Measurements from ENCODE around the gene GRIA4. TPM values are rescaled to one million over a fixed set of nuclear protein-coding genes. Genes with fewer than 3 reads are reported as not detected.
A peak's percentile ranks its signal among the peaks of the same experiment; 100 is the strongest.

Gene GRIA4
- total RNA-seq, 1 donor from 2014 or later = 0.27 TPM

GRCh38 chr11:105574974-105575373, 34.9 kb upstream of the GRIA4 start:
- no peak overlapping the region for H3K4me2 ChIP-seq (ENCODE audit: low read length)
- no peaks in the 10 kb centered on the region for H4K20me1 ChIP-seq (ENCODE audit: insufficient read depth, low read length)
- no peak overlapping the region for H3K9ac ChIP-seq (ENCODE audit: low read length)
- no peak overlapping the region for H3K4me3 ChIP-seq (ENCODE audit: insufficient read depth, low read depth, low read length)
- H3K27ac ChIP-seq (ENCODE audit: low read depth, low read length) = no peak overlapping the region
- no peak overlapping the region for H3K27ac Mint-ChIP-seq (ENCODE audit: unreplicated experiment)
- no peaks in the 10 kb centered on the region for H3K4me1 Mint-ChIP-seq (ENCODE audit: low read depth, unreplicated experiment)
- H3K27me3 ChIP-seq (ENCODE audit: insufficient read depth, low read length) = no peaks in the 10 kb centered on the region
- no peaks in the 10 kb centered on the region for H3K4me1 ChIP-seq (ENCODE audit: insufficient read depth, low read length)
- no peaks in the 10 kb centered on the region for H3K36me3 Mint-ChIP-seq (ENCODE audit: low read depth, unreplicated experiment)
- FAIRE-seq (no peak), DNase-seq (ENCODE audit: low read depth) (no peak)
- no peaks in the 10 kb centered on the region for H3K36me3 ChIP-seq (ENCODE audit: insufficient read depth, low read length)
- H3K27me3 Mint-ChIP-seq (ENCODE audit: low read depth, unreplicated experiment) = no peaks in the 10 kb centered on the region
- H3K4me3 Mint-ChIP-seq (ENCODE audit: unreplicated experiment) = no peak overlapping the region
- H3K9me3 Mint-ChIP-seq (ENCODE audit: unreplicated experiment) = no peaks in the 10 kb centered on the region
- no peaks in the 10 kb centered on the region for H3K79me2 ChIP-seq (ENCODE audit: insufficient read depth, low read length)
- no peak overlapping the region for H2AFZ ChIP-seq (ENCODE audit: low read depth, low read length)
- no peak for TF ChIP-seq CTCF (IDR thresholded peaks at IDR 0.05; ENCODE audit: insufficient read depth, low read depth, low read length)
- no peak for TF ChIP-seq EZH2 (IDR thresholded peaks at IDR 0.05; ENCODE audit: insufficient read depth, low read length)
- no peaks in the 10 kb centered on the region for H3K9me3 ChIP-seq (ENCODE audit: insufficient read depth, low read depth, low read length)

- no peaks in the 10 kb centered on the region for H3K36me3 ChIP-seq (ENCODE audit: insufficient read depth, low read length)
- FAIRE-seq (no peak), DNase-seq (ENCODE audit: low read depth) (peak; percentile 2)
- no peaks in the 10 kb centered on the region for H4K20me1 ChIP-seq (ENCODE audit: insufficient read depth, low read length)
- no peaks in the 10 kb centered on the region for H3K27me3 ChIP-seq (ENCODE audit: insufficient read depth, low read length)
- Mint-ChIP-seq H3K27ac (ENCODE audit: unreplicated experiment) (no peak overlapping the region), H3K4me3 (ENCODE audit: unreplicated experiment) (no peak overlapping the region), H3K27me3 (ENCODE audit: low read depth, unreplicated experiment) (no peaks in the 10 kb centered on the region), H3K36me3 (ENCODE audit: low read depth, unreplicated experiment) (no peaks in the 10 kb centered on the region), H3K9me3 (ENCODE audit: unreplicated experiment) (no peaks in the 10 kb centered on the region), H3K4me1 (ENCODE audit: low read depth, unreplicated experiment) (no peaks in the 10 kb centered on the region)
- H3K4me2 ChIP-seq (ENCODE audit: low read length) = no peak overlapping the region
- H3K4me1 ChIP-seq (ENCODE audit: insufficient read depth, low read length) = no peaks in the 10 kb centered on the region
- H3K9ac ChIP-seq (ENCODE audit: low read length) = no peak overlapping the region
- no peak overlapping the region for H2AFZ ChIP-seq (ENCODE audit: low read depth, low read length)
- peak; percentile 7 for TF ChIP-seq CTCF (IDR thresholded peaks at IDR 0.05; ENCODE audit: insufficient read depth, low read depth, low read length)
- TF ChIP-seq EZH2 (IDR thresholded peaks at IDR 0.05; ENCODE audit: insufficient read depth, low read length) = no peak
- no peak overlapping the region for H3K4me3 ChIP-seq (ENCODE audit: insufficient read depth, low read depth, low read length)
- H3K9me3 ChIP-seq (ENCODE audit: insufficient read depth, low read depth, low read length) = no peaks in the 10 kb centered on the region
- no peak overlapping the region for H3K27ac ChIP-seq (ENCODE audit: low read depth, low read length)
- H3K79me2 ChIP-seq (ENCODE audit: insufficient read depth, low read length) = no peaks in the 10 kb centered on the region
These were observed 32.2 kb upstream of the GRIA4 start for GRCh38 chr11:105577641-105578040.

GRCh38 chr11:105579111-105579510, 30.8 kb upstream of the GRIA4 start:
- Histone ChIP-seq H2AFZ (ENCODE audit: low read depth, low read length) (no peak overlapping the region), H3K79me2 (ENCODE audit: insufficient read depth, low read length) (no peaks in the 10 kb centered on the region), H3K27me3 (ENCODE audit: insufficient read depth, low read length) (no peaks in the 10 kb centered on the region), H3K9me3 (ENCODE audit: insufficient read depth, low read depth, low read length) (no peaks in the 10 kb centered on the region), H3K4me1 (ENCODE audit: insufficient read depth, low read length) (no peaks in the 10 kb centered on the region), H3K4me3 (ENCODE audit: insufficient read depth, low read depth, low read length) (no peak overlapping the region), H3K36me3 (ENCODE audit: insufficient read depth, low read length) (no peaks in the 10 kb centered on the region), H3K27ac (ENCODE audit: low read depth, low read length) (no peak overlapping the region), H3K9ac (ENCODE audit: low read length) (no peak overlapping the region), H3K4me2 (ENCODE audit: low read length) (no peak overlapping the region), H4K20me1 (ENCODE audit: insufficient read depth, low read length) (no peaks in the 10 kb centered on the region)
- H3K36me3 Mint-ChIP-seq (ENCODE audit: low read depth, unreplicated experiment) = no peaks in the 10 kb centered on the region
- H3K27me3 Mint-ChIP-seq (ENCODE audit: low read depth, unreplicated experiment) = no peaks in the 10 kb centered on the region
- H3K9me3 Mint-ChIP-seq (ENCODE audit: unreplicated experiment) = no peaks in the 10 kb centered on the region
- no peak overlapping the region for H3K4me3 Mint-ChIP-seq (ENCODE audit: unreplicated experiment)
- DNase-seq (ENCODE audit: low read depth) (no peak), FAIRE-seq (no peak)
- H3K4me1 Mint-ChIP-seq (ENCODE audit: low read depth, unreplicated experiment) = no peaks in the 10 kb centered on the region
- TF ChIP-seq EZH2 (IDR thresholded peaks at IDR 0.05; ENCODE audit: insufficient read depth, low read length) (no peak), CTCF (IDR thresholded peaks at IDR 0.05; ENCODE audit: insufficient read depth, low read depth, low read length) (no peak)
- H3K27ac Mint-ChIP-seq (ENCODE audit: unreplicated experiment) = no peak overlapping the region
